ENCODE results near the gene UTP18.

UTP18 gene

DNA sequence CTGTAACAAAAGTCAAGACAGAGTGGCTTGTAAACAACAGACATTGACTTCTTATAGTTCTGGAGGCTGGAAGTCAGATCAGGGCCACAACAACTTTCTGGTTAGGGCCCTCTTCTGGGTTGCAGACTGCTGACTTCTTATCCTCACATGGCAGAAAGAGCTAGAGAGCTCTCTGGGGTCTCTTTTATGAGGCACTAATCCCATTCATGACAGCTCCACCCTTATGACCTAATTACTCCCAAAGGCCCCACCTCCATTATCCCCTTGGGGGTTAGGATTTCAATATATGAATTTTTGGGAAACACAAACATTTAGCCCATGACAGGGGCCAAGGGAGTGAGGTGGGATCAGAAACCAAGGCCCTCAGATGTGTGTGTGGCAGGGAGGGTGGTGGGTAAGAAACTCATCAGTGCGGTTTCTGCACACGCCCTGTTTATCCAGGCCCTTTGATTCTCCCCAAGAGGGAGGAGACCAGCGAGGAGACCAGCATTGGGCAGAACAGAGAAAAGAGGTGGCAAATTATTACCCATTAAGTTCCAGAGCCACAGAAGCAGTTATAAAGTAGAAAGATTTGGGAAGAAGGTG, 74.8 kb downstream of the UTP18 start:
- no peak for TF ChIP-seq EZH2phosphoT487 (IDR thresholded peaks at IDR 0.05; ENCODE audit: low read depth)
- TF ChIP-seq CTCF (IDR thresholded peaks at IDR 0.05; ENCODE audit: low read depth, low read length) = no peak
- Histone ChIP-seq H3K9me3 (ENCODE audit: insufficient read depth, low read length) (no peaks in the 10 kb centered on the region), H3K9ac (ENCODE audit: low read length) (no peak overlapping the region)

GRCh38 chr17:51335883-51336822, 75.8 kb downstream of the UTP18 start:
- Histone ChIP-seq H3K79me2 (ENCODE audit: low read length) (no peaks in the 10 kb centered on the region), H4K20me1 (ENCODE audit: insufficient read depth, low read length) (no peaks in the 10 kb centered on the region), H2AFZ (ENCODE audit: low read depth, low read length) (no peak overlapping the region), H3K4me3 (ENCODE audit: low read length) (no peak overlapping the region), H3K9me3 (ENCODE audit: insufficient read depth, low read length) (no peaks in the 10 kb centered on the region), H3K4me2 (ENCODE audit: low read length) (no peak overlapping the region), H3K4me1 (ENCODE audit: low read length) (no peaks in the 10 kb centered on the region), H3K27me3 (ENCODE audit: low read depth, low read length) (peaks cover 10% of the 10 kb centered on the region; the same call in 1 of the 2 replicates), H3K9ac (ENCODE audit: low read length) (no peak overlapping the region), H3K27ac (ENCODE audit: low read length) (no peak overlapping the region), H3K36me3 (replicated peaks; ENCODE audit: low read depth, low read length) (no peaks in the 10 kb centered on the region)
- TF ChIP-seq EZH2phosphoT487 (IDR thresholded peaks at IDR 0.05; ENCODE audit: low read depth) (no peak), CTCF (IDR thresholded peaks at IDR 0.05; ENCODE audit: low read depth, low read length) (no peak)

More for the DNA sequence above, 74.8 kb downstream of the UTP18 start:
- H2AFZ ChIP-seq (ENCODE audit: low read depth, low read length) = no peak overlapping the region
- H3K36me3 ChIP-seq (replicated peaks; ENCODE audit: low read depth, low read length) = no peaks in the 10 kb centered on the region
- H3K79me2 ChIP-seq (ENCODE audit: low read length) = no peaks in the 10 kb centered on the region
- peaks cover 10% of the 10 kb centered on the region; the same call in 1 of the 2 replicates for H3K27me3 ChIP-seq (ENCODE audit: low read depth, low read length)
- H3K4me3 ChIP-seq (ENCODE audit: low read length) = no peak overlapping the region
- no peak overlapping the region for H3K4me2 ChIP-seq (ENCODE audit: low read length)
- no peaks in the 10 kb centered on the region for H4K20me1 ChIP-seq (ENCODE audit: insufficient read depth, low read length)
- H3K27ac ChIP-seq (ENCODE audit: low read length) = no peak overlapping the region
- H3K4me1 ChIP-seq (ENCODE audit: low read length) = no peaks in the 10 kb centered on the region

DNA sequence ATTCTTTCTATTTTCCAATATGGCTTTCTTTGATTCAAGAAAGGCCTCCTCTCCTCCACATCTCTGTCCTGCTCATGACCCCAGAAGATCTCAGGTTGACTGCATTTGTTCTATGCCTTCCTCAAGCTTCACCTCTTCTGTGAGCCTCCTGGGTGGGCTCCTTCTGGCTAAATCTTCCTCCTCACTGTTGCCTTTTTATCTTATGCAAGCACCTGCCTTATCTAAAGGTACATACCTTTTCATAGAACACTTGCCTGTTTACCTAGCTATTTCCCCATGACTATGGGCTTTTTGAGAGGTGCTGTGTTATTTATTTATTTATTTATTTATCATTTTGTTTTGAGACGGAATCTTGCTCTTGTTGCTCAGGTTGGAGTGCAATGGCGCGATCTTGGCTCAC, 81.1 kb downstream of the UTP18 start:
- H4K20me1 ChIP-seq (ENCODE audit: insufficient read depth, low read length) = no peaks in the 10 kb centered on the region
- H3K79me2 ChIP-seq (ENCODE audit: low read length) = no peaks in the 10 kb centered on the region
- no peak overlapping the region for H3K4me2 ChIP-seq (ENCODE audit: low read length)
- H3K36me3 ChIP-seq (replicated peaks; ENCODE audit: low read depth, low read length) = no peaks in the 10 kb centered on the region
- H3K27ac ChIP-seq (ENCODE audit: low read length) = no peak overlapping the region
- H3K4me1 ChIP-seq (ENCODE audit: low read length) = no peaks in the 10 kb centered on the region
- H3K9me3 ChIP-seq (ENCODE audit: insufficient read depth, low read length) = no peaks in the 10 kb centered on the region
- no peak overlapping the region for H2AFZ ChIP-seq (ENCODE audit: low read depth, low read length)
- H3K4me3 ChIP-seq (ENCODE audit: low read length) = no peak overlapping the region
- H3K9ac ChIP-seq (ENCODE audit: low read length) = no peak overlapping the region
- TF ChIP-seq EZH2phosphoT487 (IDR thresholded peaks at IDR 0.05; ENCODE audit: low read depth) (no peak), CTCF (IDR thresholded peaks at IDR 0.05; ENCODE audit: low read depth, low read length) (no peak)
- H3K27me3 ChIP-seq (ENCODE audit: low read depth, low read length) = peaks cover 14% of the 10 kb centered on the region; the same call in 1 of the 2 replicates

DNA sequence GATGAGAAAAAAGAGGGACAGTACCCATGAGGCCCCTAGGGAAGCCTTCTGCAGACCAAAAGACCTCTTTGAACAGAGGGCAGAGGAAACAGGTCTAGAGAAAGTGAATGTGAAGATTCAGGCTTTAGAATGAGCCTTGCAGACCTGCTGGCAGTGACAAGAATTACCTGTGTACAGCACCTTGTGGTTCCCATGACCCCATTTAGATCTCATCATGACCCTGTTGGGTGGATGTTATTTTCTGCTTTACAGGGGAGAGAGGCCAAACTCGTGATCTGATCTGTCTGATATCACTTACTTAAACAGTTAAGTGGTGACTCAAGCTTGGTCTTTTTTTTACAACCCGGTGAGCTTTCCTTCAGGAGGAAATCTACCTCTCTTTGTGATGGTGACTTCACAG, 81.9 kb downstream of the UTP18 start:
- Histone ChIP-seq H2AFZ (ENCODE audit: low read depth, low read length) (no peak overlapping the region), H3K4me1 (ENCODE audit: low read length) (no peaks in the 10 kb centered on the region), H3K27me3 (ENCODE audit: low read depth, low read length) (peaks cover 12% of the 10 kb centered on the region; the same call in 1 of the 2 replicates), H3K4me3 (ENCODE audit: low read length) (no peak overlapping the region), H3K9me3 (ENCODE audit: insufficient read depth, low read length) (no peaks in the 10 kb centered on the region), H4K20me1 (ENCODE audit: insufficient read depth, low read length) (no peaks in the 10 kb centered on the region), H3K4me2 (ENCODE audit: low read length) (no peak overlapping the region), H3K79me2 (ENCODE audit: low read length) (no peaks in the 10 kb centered on the region), H3K36me3 (replicated peaks; ENCODE audit: low read depth, low read length) (no peaks in the 10 kb centered on the region), H3K9ac (ENCODE audit: low read length) (no peak overlapping the region), H3K27ac (ENCODE audit: low read length) (no peak overlapping the region)
- TF ChIP-seq CTCF (IDR thresholded peaks at IDR 0.05; ENCODE audit: low read depth, low read length) (no peak), EZH2phosphoT487 (IDR thresholded peaks at IDR 0.05; ENCODE audit: low read depth) (no peak)
